Measurements from ENCODE around the gene WWOX.

WWOX gene

GRCh38 chr16:78763821-78764440 is 664.5 kb downstream of the WWOX start:
- no peak overlapping the region for H3K4me3 ChIP-seq (ENCODE audit: low read length)
- TF ChIP-seq ZNF274 (IDR thresholded peaks at IDR 0.05; ENCODE audit: low read depth, low read length), result no peak

DNA sequence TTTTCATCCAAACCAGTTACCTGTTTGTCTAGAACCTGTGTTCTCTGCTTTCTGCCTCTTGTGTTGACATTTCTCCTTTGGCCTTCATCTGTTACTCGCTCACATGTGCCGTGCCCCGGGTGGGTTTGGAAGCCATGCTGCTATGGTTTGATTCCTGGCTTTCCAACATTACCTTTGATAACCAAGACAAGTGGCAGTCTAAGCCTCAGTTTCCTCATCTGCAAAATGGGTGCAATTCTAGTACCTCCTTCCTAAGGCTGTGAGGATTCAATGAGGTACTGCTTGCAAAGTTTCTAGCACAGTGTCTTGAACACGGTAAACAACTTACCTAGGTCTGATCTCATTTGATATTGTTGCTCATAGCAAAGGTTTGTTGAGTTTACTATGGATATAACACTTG is 665.0 kb downstream of the WWOX start:
- no peak for TF ChIP-seq ZNF274 (IDR thresholded peaks at IDR 0.05; ENCODE audit: low read depth, low read length)

GRCh38 chr16:78768226-78768625 is 668.8 kb downstream of the WWOX start:
- H3K4me3 ChIP-seq (ENCODE audit: low read length), result no peak overlapping the region
- no peak for TF ChIP-seq ZNF274 (IDR thresholded peaks at IDR 0.05; ENCODE audit: low read depth, low read length)

More for the DNA sequence above, 665.0 kb downstream of the WWOX start:
- no peak overlapping the region for H3K4me3 ChIP-seq (ENCODE audit: low read length)

DNA sequence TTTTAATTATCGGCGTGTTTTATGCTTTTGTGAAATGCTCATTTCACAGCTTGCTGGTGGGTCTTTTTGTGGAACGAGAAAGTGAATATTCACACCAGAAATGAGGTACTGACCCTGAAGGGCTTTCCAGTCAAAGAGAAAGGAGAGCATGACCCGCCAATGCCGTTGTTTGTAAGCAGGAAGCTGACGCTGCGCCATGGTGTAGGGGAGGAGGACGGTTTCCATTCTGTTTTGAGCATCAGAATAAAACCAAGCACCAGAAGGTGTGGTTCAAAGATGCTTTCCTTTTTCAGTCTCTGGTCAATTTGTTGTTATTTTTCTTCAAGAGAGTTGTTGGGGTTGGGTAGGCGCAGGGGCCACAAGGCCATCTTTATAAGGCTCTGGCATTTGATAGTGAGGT is 669.3 kb downstream of the WWOX start:
- TF ChIP-seq ZNF274 (IDR thresholded peaks at IDR 0.05; ENCODE audit: low read depth, low read length), result no peak
- no peak overlapping the region for H3K4me3 ChIP-seq (ENCODE audit: low read length)

DNA sequence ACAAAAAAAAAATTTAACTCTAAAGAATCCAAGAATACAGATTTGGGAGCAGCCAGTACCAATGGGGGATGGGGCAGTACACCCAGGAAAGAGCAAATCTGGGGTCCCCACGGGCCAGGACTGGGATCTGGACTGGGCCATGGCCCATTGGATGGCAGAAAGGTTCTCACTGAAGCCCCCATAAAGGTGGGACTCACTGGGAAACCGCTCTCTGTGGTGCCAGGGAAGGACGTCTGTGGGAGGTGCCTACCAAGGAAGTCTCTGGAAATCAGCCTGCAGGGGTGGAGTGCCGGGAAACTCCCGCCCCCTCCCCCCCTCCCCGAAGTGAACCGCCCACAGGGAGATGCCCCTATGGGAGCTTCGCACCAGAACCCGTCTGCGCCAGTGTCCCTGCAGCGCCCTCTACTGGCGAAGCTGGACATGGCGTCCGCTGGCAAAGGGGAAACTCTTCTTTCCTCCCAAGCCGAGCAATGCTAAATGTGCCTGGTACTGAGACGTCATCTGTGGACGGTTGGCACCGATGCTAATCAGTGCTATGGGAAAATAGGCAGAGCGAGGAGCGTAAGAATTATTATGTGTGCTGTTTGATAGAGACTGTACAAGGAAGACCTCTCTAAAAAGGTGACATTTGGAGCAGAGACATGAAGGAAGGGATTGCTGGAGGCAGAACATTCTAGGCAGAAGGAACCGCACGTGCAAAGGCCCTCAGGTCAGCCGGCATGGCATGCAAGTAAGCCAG is 671.1 kb downstream of the WWOX start:
- no peak for TF ChIP-seq ZNF274 (IDR thresholded peaks at IDR 0.05; ENCODE audit: low read depth, low read length)
- no peak overlapping the region for H3K4me3 ChIP-seq (ENCODE audit: low read length)

DNA sequence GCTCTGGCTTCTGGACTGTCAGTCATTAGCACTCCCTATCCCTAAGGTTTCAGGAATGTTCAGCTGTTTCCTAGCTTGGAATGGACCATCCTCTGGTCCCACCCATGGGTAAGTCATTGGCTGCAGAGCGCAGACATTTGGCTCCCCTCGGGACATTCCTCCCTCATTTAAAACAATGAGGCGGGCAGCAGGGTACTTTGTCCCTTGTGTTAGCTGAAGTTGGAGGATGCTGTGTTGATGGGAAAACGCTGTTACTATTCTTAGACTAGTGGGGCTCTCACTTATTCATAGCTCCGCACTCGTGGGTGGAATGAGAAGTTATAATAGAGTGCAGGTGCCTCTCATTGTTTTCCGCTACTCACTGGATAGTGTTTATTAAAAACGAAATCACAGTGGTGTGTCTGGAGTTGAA is 673.8 kb downstream of the WWOX start:
- H3K4me3 ChIP-seq (ENCODE audit: low read length), result no peak overlapping the region
- TF ChIP-seq ZNF274 (IDR thresholded peaks at IDR 0.05; ENCODE audit: low read depth, low read length), result no peak

GRCh38 chr16:78773706-78774105 is 674.3 kb downstream of the WWOX start:
- no peak overlapping the region for H3K4me3 ChIP-seq (ENCODE audit: low read length)
- TF ChIP-seq ZNF274 (IDR thresholded peaks at IDR 0.05; ENCODE audit: low read depth, low read length), result no peak

- TF ChIP-seq ZNF274 (IDR thresholded peaks at IDR 0.05; ENCODE audit: low read depth, low read length), result no peak
- H3K4me3 ChIP-seq (ENCODE audit: low read length), result no peak overlapping the region
These were observed 675.7 kb downstream of the WWOX start for GRCh38 chr16:78775161-78775561.

DNA sequence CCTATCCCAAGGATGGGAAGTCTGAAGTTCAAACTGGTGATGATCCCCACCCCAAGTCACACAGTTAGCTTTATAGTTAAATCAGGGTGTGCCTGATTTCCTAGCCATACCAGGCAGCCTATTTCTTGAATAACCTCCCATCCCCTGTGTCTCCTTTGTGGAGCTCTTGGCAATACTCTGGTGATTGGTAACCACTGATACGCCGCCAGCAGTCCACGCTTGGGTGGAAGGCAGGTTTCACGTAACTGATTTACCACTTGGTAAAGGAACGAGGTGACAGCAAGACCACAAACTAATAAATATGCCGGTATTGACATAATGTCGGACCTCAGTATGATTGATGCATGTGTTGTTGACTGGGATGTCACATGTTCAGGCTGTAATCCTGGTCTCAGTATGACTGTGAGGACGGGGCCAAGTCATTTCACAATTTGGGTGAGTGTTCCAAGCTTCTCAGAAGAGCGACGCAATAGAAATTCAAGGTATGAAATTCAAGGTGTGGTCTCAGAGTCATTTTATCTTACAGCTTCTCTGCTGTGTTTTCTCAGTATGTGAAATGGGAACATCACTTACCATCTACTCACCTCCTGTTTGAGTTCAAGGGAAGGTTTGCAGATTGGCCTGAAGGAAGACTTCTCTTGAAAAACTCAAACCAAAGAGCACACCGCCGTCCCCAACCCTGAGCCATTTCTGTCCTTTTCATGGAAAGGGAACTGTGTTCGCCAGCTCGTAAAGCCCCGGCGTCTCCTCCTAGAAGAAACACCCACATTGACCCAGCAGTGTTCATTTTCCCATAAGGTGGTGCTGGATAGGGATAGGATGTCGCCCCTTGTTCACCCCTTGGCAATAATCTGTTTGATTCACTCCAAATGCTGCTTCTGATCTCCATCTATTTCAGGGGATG is 678.9 kb downstream of the WWOX start:
- TF ChIP-seq ZNF274 (IDR thresholded peaks at IDR 0.05; ENCODE audit: low read depth, low read length), result no peak
- H3K4me3 ChIP-seq (ENCODE audit: low read length), result no peak overlapping the region

DNA sequence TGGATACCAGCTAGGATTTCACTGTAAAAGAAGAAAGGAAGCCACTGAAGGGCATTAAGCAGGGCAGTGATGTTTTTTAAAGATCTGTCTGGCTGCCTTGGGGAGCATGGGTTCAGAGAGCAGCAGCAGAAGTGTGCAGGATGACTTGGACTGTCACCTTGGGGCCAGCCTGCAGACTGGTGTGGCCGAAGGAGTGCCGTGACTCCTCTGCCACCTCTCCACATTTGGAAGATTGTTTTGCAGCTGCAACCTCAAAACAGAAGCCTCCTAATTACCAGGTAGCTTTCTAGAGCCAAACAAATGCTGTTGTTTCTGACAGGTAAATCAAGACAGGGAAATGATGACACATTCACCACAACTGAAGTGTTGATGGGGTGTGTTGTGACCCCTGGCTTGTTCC is 681.4 kb downstream of the WWOX start:
- no peak for TF ChIP-seq ZNF274 (IDR thresholded peaks at IDR 0.05; ENCODE audit: low read depth, low read length)
- H3K4me3 ChIP-seq (ENCODE audit: low read length), result no peak overlapping the region

GRCh38 chr16:78782572-78782971 is 683.1 kb downstream of the WWOX start:
- H3K4me3 ChIP-seq (ENCODE audit: low read length), result no peak overlapping the region
- no peak for TF ChIP-seq ZNF274 (IDR thresholded peaks at IDR 0.05; ENCODE audit: low read depth, low read length)

GRCh38 chr16:78783570-78784079 is 684.2 kb downstream of the WWOX start:
- no peak for TF ChIP-seq ZNF274 (IDR thresholded peaks at IDR 0.05; ENCODE audit: low read depth, low read length)
- no peak overlapping the region for H3K4me3 ChIP-seq (ENCODE audit: low read length)

- no peak overlapping the region for H3K4me3 ChIP-seq (ENCODE audit: low read length)
- no peak for TF ChIP-seq ZNF274 (IDR thresholded peaks at IDR 0.05; ENCODE audit: low read depth, low read length)
These were observed 685.3 kb downstream of the WWOX start for GRCh38 chr16:78784771-78785170.

- TF ChIP-seq ZNF274 (IDR thresholded peaks at IDR 0.05; ENCODE audit: low read depth, low read length), result no peak
- H3K4me3 ChIP-seq (ENCODE audit: low read length), result no peak overlapping the region
These were observed 685.8 kb downstream of the WWOX start for GRCh38 chr16:78785218-78785617.

Measured in GM08714 (cell line).